DOHH2 (cell line): ENCODE data around the gene CAPN15.

Experiments
- H3F3A ChIP-seq: fragments of 200-600 bp; sonication (generic), shearing (Covaris generic); 2 replicates; pipeline ENCODE4 v1.6.0; 2016; ENCODE audit warnings: antibody characterized with exemption, mild to moderate bottlenecking; ENCODE audit not compliant: control insufficient read depth, insufficient read depth
- H3K27ac ChIP-seq: fragments of 200-600 bp; sonication (generic); 2 replicates; pipeline ENCODE4 v1.5.1; 2014; ENCODE audit warnings: low read depth, mild to moderate bottlenecking, low read length, moderate library complexity
- H3K27me3 ChIP-seq: fragments of 200-600 bp; sonication (generic); 2 replicates; pipeline ENCODE4 v1.6.1; 2014; ENCODE audit warnings: mild to moderate bottlenecking, low read length, mixed read lengths; ENCODE audit not compliant: control insufficient read depth
- H3K36me3 ChIP-seq: fragments of 200-600 bp; sonication (generic); 2 replicates; pipeline ENCODE4 v1.6.1; 2014; ENCODE audit warnings: mild to moderate bottlenecking, low read length, moderate library complexity, mixed read lengths; ENCODE audit not compliant: control insufficient read depth
- H3K4me1 ChIP-seq: fragments of 200-600 bp; sonication (generic); 2 replicates; pipeline ENCODE4 v1.6.1; 2014; ENCODE audit warnings: mild to moderate bottlenecking, low read length, mixed read lengths; ENCODE audit not compliant: control insufficient read depth
- H3K4me2 ChIP-seq: fragments of 200-600 bp; sonication (generic); 2 replicates; pipeline ENCODE4 v1.6.0; 2014; ENCODE audit warnings: mild to moderate bottlenecking, low read length, moderate library complexity
- H3K4me3 ChIP-seq: fragments of 200-600 bp; sonication (generic); 2 replicates; pipeline ENCODE4 v1.5.1; 2014; ENCODE audit warnings: mild to moderate bottlenecking, low read length, mixed read lengths
- H3K79me2 ChIP-seq: fragments of 200-600 bp; sonication (generic); 2 replicates; pipeline ENCODE4 v1.6.1; 2014; ENCODE audit warnings: mild to moderate bottlenecking, low read length, mixed read lengths; ENCODE audit not compliant: control insufficient read depth
- H3K9me2 ChIP-seq: fragments of 200-600 bp; sonication (generic); replicated peaks from 2 replicates; pipeline ENCODE4 v1.6.1; 2014; ENCODE audit warnings: mild to moderate bottlenecking, low read length, mixed read lengths; ENCODE audit not compliant: control insufficient read depth
- H3K9me3 ChIP-seq: fragments of 200-600 bp; sonication (generic); 2 replicates; pipeline ENCODE4 v1.6.1; 2014; ENCODE audit warnings: antibody characterized with exemption, low read length, mixed read lengths; ENCODE audit not compliant: control insufficient read depth, insufficient read depth
- H4K20me1 ChIP-seq: fragments of 200-600 bp; sonication (generic); 2 replicates; pipeline ENCODE4 v1.6.0; 2014; ENCODE audit warnings: low read depth, mild to moderate bottlenecking, antibody characterized with exemption, low read length, moderate library complexity; ENCODE audit not compliant: control insufficient read depth, insufficient read depth
- EZH2phosphoT487 ChIP-seq: fragments of 200-600 bp; sonication (generic); IDR thresholded peaks from 2 replicates; pipeline ENCODE4 v1.6.1; 2017; ENCODE audit warnings: borderline replicate concordance, mild to moderate bottlenecking, antibody characterized with exemption, low read length, moderate library complexity, mixed read lengths
- TF ChIP-seq, protein P1 (sequence below): fragments of 200-600 bp; sonication (generic); IDR thresholded peaks from one replicate; pipeline ENCODE4 v1.5.1; 2014; ENCODE audit warnings: antibody characterized with exemption, mild to moderate bottlenecking, low read depth, low read length; ENCODE audit not compliant: poor library complexity, severe bottlenecking

The CAPN15 gene

DNA sequence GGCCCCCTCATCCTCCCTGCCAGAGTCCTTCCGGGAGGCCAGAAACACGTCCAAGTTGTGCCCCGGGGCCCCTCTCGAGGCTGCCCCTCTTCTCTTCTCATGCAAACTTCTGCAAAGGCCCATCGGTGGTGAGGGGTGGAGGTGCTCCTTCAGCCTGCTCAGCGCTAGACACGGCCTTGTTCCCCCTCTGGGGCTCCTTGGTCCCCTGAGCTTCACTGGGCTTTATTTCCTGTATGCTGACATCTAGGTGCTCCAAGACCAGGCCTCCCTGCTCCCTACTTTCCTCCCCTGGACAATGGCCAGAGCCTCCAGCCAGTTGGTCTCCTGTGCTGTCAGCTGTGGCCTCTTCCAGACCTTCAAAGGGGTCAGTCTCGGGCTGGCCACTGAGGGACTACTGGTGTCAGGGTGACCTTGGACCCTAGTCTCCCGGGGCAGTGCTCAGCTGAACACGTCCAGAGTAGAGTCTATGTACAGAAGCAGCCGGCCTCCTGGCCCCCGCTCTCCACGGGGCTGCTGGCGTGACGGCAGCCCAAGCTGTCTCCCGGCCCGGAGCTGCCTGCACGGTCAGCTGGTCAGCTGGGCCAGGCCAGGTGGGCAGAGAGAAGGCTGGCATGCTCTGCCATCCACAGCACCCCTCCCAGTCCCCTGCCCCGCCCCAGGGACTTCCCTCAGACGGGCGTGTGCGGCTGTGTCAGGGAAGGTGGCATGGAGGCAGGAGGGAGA, 30.9 kb downstream of the CAPN15 start:
- Histone ChIP-seq H3F3A (no peaks in the 10 kb centered on the region), H3K9me3 (no peaks in the 10 kb centered on the region), H4K20me1 (no peaks in the 10 kb centered on the region; the same call in 1 of the 2 replicates), H3K27ac (no peak overlapping the region), H3K27me3 (peaks cover 6% of the 10 kb centered on the region), H3K4me2 (no peak overlapping the region), H3K36me3 (no peaks in the 10 kb centered on the region), H3K4me1 (peaks cover 8% of the 10 kb centered on the region), H3K4me3 (no peak overlapping the region), H3K79me2 (no peaks in the 10 kb centered on the region), H3K9me2 (no peaks in the 10 kb centered on the region)
- no peak for TF ChIP-seq EZH2phosphoT487
- TF ChIP-seq, protein P1, sequence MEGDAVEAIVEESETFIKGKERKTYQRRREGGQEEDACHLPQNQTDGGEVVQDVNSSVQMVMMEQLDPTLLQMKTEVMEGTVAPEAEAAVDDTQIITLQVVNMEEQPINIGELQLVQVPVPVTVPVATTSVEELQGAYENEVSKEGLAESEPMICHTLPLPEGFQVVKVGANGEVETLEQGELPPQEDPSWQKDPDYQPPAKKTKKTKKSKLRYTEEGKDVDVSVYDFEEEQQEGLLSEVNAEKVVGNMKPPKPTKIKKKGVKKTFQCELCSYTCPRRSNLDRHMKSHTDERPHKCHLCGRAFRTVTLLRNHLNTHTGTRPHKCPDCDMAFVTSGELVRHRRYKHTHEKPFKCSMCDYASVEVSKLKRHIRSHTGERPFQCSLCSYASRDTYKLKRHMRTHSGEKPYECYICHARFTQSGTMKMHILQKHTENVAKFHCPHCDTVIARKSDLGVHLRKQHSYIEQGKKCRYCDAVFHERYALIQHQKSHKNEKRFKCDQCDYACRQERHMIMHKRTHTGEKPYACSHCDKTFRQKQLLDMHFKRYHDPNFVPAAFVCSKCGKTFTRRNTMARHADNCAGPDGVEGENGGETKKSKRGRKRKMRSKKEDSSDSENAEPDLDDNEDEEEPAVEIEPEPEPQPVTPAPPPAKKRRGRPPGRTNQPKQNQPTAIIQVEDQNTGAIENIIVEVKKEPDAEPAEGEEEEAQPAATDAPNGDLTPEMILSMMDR: no peak

DNA sequence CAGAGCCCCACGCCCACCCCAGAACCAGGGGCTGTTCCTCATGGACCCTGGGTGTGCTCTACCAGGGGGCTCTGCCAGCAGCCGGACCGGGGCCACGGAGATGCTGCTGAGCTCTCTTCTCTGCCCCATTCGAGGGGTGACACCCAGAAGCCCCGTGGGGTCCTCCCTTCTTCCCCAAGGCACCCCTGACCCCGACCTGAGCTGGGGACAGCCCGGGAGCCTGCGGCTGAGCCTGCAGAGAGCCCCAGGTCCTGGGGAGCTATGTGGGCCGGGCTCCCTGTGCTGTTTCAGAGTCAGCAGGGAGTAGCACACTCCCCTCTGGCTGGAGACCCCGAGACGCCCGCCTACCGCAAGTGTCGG, 31.5 kb downstream of the CAPN15 start:
- TF ChIP-seq EZH2phosphoT487: no peak
- TF ChIP-seq, protein P1: no peak
- H3K27ac ChIP-seq: no peak overlapping the region
- no peaks in the 10 kb centered on the region for H3K9me3 ChIP-seq
- peaks cover 6% of the 10 kb centered on the region for H3K27me3 ChIP-seq
- H4K20me1 ChIP-seq: no peaks in the 10 kb centered on the region; the same call in 1 of the 2 replicates
- H3F3A ChIP-seq: no peaks in the 10 kb centered on the region
- no peaks in the 10 kb centered on the region for H3K9me2 ChIP-seq
- H3K4me1 ChIP-seq: peaks cover 8% of the 10 kb centered on the region
- H3K4me2 ChIP-seq: no peak overlapping the region
- H3K4me3 ChIP-seq: no peak overlapping the region
- no peaks in the 10 kb centered on the region for H3K79me2 ChIP-seq
- H3K36me3 ChIP-seq: no peaks in the 10 kb centered on the region

DNA sequence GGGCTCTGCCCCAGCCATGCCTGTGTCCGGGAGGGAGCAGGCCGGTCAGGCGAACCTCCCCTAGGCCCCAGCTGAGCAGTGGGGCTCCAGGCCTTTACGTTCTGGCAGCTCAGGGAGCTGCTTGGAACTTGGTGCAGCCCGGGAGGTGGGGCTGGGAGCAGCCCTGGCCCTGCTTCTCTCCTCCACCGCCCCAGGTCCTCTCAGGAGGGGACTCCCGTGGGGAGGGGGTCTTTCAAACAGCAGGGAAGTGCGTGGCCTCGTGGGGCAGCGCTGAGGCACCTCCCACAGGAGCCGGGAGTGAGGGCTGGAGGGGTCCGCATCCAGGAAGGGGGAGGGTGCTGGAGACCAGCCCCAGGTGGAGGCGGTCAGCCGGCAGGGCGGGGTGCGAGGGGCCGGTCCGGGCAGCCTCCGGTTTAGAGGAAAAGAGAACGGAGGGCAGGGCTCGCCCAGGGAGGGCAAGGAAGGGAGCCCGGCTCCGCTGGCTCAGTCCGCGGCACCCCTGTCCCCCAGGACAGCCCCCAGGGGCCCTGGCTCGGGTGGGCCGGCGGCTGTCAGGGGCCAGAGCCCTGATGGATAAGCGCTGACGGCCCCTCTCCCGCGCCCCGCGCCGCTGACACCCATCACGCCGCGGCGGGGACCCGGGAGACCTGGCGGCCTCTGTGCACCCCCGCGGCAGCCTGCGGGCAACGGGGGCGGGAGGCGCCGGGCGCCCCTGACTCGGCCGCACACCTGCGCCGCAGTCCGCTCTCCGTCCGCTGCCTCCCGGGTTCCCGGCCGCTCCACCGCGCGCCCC, 32.1 kb downstream of the CAPN15 start:
- Histone ChIP-seq H4K20me1 (no peaks in the 10 kb centered on the region; the same call in 1 of the 2 replicates), H3F3A (no peaks in the 10 kb centered on the region), H3K9me2 (no peaks in the 10 kb centered on the region), H3K36me3 (no peaks in the 10 kb centered on the region), H3K9me3 (no peaks in the 10 kb centered on the region), H3K27me3 (peaks cover 6% of the 10 kb centered on the region), H3K4me2 (no peak overlapping the region), H3K27ac (no peak overlapping the region), H3K4me1 (peaks cover 8% of the 10 kb centered on the region), H3K79me2 (no peaks in the 10 kb centered on the region), H3K4me3 (no peak overlapping the region)
- no peak for TF ChIP-seq EZH2phosphoT487
- TF ChIP-seq, protein P1: no peak
